GM21619 (cell line): ENCODE measurements around the gene SH3PXD2A.

Experiments
- ATAC-seq: cut with Tn5 transposase; IDR thresholded peaks from one replicate; pipeline ENCODE4 v1.9.1; 2021; ENCODE audit not compliant: unreplicated experiment

SH3PXD2A gene

DNA sequence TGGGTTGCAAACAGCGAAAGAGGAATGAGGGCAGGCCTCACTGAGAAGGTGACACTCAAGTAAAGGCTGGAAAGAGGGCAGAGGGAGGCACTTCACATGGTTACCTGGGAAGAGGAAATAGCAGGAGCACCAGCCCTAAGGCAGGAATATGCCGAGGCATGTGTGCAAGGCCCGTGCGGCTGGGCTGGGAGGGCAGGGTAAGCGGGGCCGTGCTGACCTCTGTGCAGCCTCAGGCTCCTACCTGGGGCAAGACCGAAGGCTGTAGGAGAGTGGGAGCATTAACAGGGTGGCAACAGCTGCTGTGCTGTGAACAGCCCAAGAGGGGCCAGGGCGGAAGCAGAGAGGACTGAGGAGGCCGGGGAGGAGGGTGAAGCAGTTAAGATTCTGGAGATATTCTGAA lies 24.0 kb upstream of the SH3PXD2A start:
- ATAC-seq = no peak

- ATAC-seq = no peak
Measured at GRCh38 chr10:103877861-103878260, 22.5 kb upstream of the SH3PXD2A start.

GRCh38 chr10:103876155-103876554 lies 20.8 kb upstream of the SH3PXD2A start:
- no peak for ATAC-seq

DNA sequence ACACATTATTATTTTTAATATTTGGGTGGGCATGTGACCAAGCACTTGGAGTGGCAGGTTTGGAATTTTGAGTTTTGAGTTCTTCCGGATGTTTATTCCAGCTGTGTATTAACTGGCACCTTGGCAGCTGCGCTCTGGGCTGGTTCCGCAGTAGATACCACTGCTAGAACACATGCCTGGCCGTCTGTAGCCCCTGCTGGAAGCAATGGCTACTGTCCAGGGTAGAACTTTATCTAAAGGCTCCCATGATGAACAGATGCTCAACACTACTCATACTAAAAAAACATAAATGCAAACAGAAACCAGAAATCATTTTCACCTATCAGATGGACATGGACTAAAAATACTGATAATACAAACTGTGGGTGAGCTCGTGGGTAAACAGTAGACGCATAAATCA lies 19.4 kb upstream of the SH3PXD2A start:
- ATAC-seq = no peak

- ATAC-seq = no peak
Measured at GRCh38 chr10:103872137-103872931, 17.0 kb upstream of the SH3PXD2A start.

DNA sequence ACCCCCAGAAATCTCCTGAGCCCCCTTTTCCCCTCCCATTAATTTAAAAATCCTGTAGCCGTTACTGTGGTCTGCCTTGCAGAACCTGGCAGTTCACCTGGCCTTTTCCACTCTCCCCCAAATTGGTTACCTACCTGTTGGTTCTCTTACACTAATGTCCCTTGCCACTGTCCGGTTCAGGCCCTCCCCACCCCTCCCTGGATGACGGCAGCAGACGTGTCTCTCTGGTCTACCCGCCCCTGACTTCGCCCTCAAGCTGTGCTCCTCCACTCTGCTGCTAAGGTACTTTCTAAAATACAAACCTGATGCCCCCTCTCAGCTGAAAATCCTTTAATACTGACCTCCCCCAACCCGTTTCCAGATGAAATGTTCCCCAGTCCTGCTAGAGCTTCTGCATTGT lies 15.6 kb upstream of the SH3PXD2A start:
- ATAC-seq = no peak

- ATAC-seq = no peak
Measured at GRCh38 chr10:103870516-103870915, 15.1 kb upstream of the SH3PXD2A start.

DNA sequence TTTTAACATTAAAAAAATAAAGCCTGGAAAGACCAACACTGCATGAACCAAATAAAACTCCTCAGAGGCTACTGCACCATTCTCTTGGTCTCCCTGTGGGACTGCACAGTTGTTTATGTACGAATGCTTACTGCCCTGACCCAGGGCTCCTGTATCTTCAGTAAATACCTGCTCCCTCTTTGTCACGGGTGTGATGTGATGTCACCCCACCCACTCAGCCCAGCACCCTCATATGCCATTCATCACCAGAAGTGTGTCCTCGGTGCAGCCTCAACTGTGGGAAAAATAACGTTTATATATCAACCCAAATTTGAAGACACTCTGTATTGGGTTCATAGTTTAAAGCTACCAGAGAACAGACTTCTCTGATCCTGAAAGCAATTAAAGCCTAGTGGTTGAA lies 14.0 kb upstream of the SH3PXD2A start:
- ATAC-seq = no peak

GRCh38 chr10:103868200-103868599 lies 12.8 kb upstream of the SH3PXD2A start:
- ATAC-seq = no peak

GRCh38 chr10:103861505-103861904 lies 6.1 kb upstream of the SH3PXD2A start:
- ATAC-seq = no peak

DNA sequence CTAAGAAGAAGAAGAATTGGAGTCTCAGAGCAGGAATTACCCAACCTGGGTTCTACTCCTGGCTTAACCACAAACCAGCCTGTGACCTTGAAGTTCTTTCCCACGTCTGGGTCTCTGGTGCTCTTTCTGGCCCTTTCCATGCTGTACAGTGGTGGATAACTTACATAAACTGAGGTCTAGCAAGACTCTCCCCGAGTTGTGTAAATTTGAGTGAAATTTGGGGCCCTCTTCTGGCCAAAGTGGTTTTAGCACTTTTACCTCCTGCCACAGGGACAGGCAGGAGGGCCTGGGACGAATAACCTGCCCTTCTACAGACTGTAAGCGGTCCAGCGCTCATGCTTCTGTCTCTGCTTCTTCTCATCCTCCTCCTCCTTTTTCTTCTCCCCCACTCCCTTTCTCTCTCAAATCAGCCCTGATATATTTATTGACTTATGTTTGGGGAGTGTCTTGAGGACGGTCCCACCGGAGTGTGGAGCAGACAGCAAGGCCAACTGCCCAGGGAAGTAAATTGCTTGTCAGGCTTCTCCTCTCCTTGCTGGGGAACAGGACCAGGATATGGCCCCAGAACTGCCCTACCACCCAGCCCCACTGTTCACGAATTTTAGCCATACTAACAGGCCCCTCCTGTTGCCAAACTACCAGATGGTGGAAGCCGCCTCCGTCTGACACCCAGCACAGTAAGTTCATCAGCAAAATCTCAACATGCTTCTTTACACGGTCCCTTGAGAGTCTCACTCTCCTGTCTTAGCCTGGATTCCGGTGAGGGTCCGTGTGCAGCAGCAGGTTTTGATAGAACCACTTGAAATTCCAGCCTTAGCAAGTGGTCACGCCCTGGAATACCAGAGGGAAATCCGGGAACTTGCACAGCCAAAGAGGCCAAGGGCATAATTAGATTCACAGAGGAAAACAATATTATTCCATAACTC lies 4.0 kb upstream of the SH3PXD2A start:
- no peak for ATAC-seq

- no peak for ATAC-seq
Measured at GRCh38 chr10:103858360-103858759, 3.0 kb upstream of the SH3PXD2A start.

- ATAC-seq = no peak
Measured at GRCh38 chr10:103856797-103857170, 1.4 kb upstream of the SH3PXD2A start.

- ATAC-seq = no peak
Measured at GRCh38 chr10:103855852-103856796, 748 bp upstream of the SH3PXD2A start.

- ATAC-seq = no peak
Measured at GRCh38 chr10:103854686-103855391, 537 bp downstream of the SH3PXD2A start.

DNA sequence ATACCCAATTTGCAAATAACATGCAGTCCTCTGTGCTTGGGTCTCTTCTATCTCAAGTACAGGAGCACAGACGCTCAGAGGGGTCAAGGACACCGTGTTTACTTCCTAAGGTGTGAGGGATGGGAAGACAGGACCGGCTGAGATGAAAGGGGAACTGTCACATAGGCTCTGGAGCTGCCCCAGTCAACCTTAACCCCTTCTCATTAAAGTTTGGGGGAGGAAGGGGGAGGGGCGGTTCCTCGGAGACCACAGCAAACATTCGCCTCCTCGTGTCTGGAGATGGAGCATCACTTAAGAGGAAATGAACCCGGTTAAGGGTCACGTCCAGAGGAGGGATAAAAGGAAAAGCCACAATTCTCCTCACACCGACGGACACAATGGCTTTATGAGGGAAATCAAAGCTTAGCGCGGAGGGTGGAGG lies 1.1 kb downstream of the SH3PXD2A start:
- ATAC-seq = no peak

DNA sequence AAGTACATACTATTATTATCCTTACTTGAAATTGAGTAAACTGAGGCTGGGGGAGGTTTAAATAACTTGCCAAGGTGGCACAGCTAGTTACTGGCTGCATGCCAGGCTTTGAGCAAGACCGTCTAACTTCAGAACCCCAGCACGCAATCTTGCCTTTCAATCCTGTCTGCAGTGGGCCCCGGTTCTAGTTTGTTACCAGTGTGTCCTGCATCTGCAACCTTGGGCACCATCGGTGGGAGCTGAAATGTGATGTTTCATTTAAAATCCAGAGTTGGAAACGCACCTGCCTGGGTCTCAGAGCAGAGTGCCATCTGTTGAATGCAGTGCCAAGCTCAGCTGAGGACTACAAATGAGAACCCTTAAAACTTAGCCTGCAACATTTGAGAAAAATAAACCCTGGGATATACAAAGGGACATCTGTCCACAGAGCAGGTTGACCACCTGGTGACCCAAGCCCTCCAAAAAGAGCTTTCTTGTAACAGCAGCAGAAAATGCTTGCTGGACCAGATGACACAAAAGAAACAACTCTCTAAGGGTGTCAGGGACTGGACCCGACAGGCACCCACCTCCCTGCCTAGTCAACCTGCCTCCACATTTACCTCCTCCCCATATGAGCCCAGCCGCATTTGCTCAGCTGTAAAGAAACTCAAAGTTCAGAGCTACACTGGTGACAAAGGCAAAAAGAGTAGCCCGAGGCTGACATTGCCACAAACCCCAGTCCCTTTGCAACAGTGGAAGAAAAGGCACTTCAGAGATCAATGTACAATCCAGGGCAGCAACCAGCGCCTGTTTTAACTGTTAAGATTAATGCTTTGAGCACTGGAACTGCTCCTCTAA lies 1.7 kb downstream of the SH3PXD2A start:
- ATAC-seq = no peak

- no peak for ATAC-seq
Measured at GRCh38 chr10:103852856-103853255, 2.5 kb downstream of the SH3PXD2A start.

DNA sequence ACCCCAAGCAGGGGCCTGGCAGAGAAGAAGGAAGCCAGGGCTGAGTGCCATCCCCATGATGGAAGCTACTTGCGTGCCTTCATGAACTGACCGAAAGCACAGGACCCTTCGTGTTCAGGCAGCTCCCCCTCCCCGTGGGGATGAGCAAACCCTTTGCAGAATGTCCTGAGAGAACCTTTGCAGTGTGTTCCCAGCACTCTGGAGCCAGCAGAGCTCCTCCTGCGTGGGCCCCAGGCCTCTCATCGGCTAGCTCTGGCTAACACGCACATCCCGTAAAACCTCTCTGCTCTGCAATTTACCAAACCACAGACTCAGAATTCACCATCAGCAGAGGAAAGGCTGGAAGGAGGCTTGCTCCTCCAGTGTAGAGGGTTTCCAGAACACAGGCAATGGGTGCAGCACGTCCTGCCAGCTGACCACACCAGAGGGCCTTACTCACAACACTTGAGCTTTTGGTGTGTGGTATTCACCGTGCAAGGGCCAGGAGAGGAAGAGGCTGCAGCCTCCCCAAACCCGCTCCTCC lies 3.1 kb downstream of the SH3PXD2A start:
- no peak for ATAC-seq
